DND-41 (cell line): ENCODE measurements around the gene SIPA1L3.

Source experiments
- CTCF ChIP-seq: IDR thresholded peaks from 2 replicates; pipeline ENCODE4 v1.5.1; 2012; ENCODE audit warnings: borderline replicate concordance, low read length, moderate library complexity, mild to moderate bottlenecking; ENCODE audit not compliant: poor library complexity, severe bottlenecking; ENCODE audit errors: extremely low read depth
- EZH2 ChIP-seq: IDR thresholded peaks from 3 replicates; pipeline ENCODE4 v1.6.1; 2012; ENCODE audit warnings: borderline replicate concordance, low read depth, mild to moderate bottlenecking, moderate library complexity, low read length, inconsistent platforms; ENCODE audit not compliant: severe bottlenecking

- no peak for TF ChIP-seq CTCF
- TF ChIP-seq EZH2, result no peak
Observed at GRCh38 chr19:38164526-38164925, 257.5 kb downstream of the SIPA1L3 start.
